BJ (cell line): ENCODE results near the gene IGSF6. TPM values are rescaled to one million over a fixed set of nuclear protein-coding genes. Genes with fewer than 3 reads are reported as not detected.

Experiments used
- CTCF ChIA-PET: fragments of 350-600 bp; formaldehyde crosslinking; extraction: SDS; loops from one replicate; lab custom pipeline; 2021; ENCODE audit warnings: antibody characterized with exemption, inconsistent platforms; lab: Yijun Ruan, JAX
- POLR2A ChIA-PET: fragments of 300-600 bp; sonication (Branson Sonifier 250); formaldehyde crosslinking; extraction: SDS; loops from one replicate; lab custom pipeline; 2021; ENCODE audit warnings: antibody characterized with exemption; lab: Charles Lee
- DNase-seq: peaks from one replicate; pipeline ENCODE4 v3.0.0-alpha.2; 2011; ENCODE audit warnings: low read depth
- H3K27me3 ChIP-seq: 2 replicates; pipeline ENCODE4 v1.6.0; 2011; ENCODE audit warnings: low read length; ENCODE audit not compliant: control insufficient read depth, insufficient read depth
- H3K36me3 ChIP-seq: 2 replicates; pipeline ENCODE4 v1.5.1; 2011; ENCODE audit warnings: low read length; ENCODE audit not compliant: control insufficient read depth, insufficient read depth
- H3K4me3 ChIP-seq: 2 replicates; pipeline ENCODE4 v1.5.1; 2011; ENCODE audit warnings: low read depth, mild to moderate bottlenecking, control low read depth, low read length
- polyA plus RNA-seq: library from polyadenylated mRNA; depleted of rRNA; stranded (reverse); fragments of >200 nt; gene quantifications from 2 replicates; pipeline ENCODE4 v1.2.3, GENCODE V29; 2011
- TF ChIP-seq, protein P1 (sequence below): IDR thresholded peaks from 2 replicates; pipeline ENCODE4 v1.5.1; 2011; ENCODE audit warnings: low read depth, mild to moderate bottlenecking, control low read depth, inconsistent platforms, low read length, moderate library complexity; ENCODE audit not compliant: insufficient read depth

IGSF6 gene
- polyA plus RNA-seq, 1 experiment: not detected

- Histone ChIP-seq H3K27me3 (no peaks in the 10 kb centered on the region), H3K36me3 (no peaks in the 10 kb centered on the region), H3K4me3 (no peak overlapping the region)
- CTCF ChIA-PET: interaction anchor here (1.2 kb wide), 1 partner anchor 29 kb away, joined by 4 read pairs; no protein-coding TSS in a partner anchor
- DNase-seq: no peak
- POLR2A ChIA-PET: no interaction called here
- TF ChIP-seq, protein P1, sequence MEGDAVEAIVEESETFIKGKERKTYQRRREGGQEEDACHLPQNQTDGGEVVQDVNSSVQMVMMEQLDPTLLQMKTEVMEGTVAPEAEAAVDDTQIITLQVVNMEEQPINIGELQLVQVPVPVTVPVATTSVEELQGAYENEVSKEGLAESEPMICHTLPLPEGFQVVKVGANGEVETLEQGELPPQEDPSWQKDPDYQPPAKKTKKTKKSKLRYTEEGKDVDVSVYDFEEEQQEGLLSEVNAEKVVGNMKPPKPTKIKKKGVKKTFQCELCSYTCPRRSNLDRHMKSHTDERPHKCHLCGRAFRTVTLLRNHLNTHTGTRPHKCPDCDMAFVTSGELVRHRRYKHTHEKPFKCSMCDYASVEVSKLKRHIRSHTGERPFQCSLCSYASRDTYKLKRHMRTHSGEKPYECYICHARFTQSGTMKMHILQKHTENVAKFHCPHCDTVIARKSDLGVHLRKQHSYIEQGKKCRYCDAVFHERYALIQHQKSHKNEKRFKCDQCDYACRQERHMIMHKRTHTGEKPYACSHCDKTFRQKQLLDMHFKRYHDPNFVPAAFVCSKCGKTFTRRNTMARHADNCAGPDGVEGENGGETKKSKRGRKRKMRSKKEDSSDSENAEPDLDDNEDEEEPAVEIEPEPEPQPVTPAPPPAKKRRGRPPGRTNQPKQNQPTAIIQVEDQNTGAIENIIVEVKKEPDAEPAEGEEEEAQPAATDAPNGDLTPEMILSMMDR: no peak
These were observed 39.0 kb downstream of the IGSF6 start for GRCh38 chr16:21613361-21613760.

GRCh38 chr16:21611556-21612384, 40.6 kb downstream of the IGSF6 start:
- TF ChIP-seq, protein P1: no peak
- no peaks in the 10 kb centered on the region for H3K36me3 ChIP-seq
- no peaks in the 10 kb centered on the region for H3K27me3 ChIP-seq
- ChIA-PET CTCF (interaction anchor here (0.6 to 1.5 kb wide), 3 partner anchors 8 to 20 kb away, joined by 4 to 6 read pairs (median 5); no protein-coding TSS in a partner anchor), POLR2A (no interaction called here)
- no peak for DNase-seq
- H3K4me3 ChIP-seq: no peak overlapping the region

DNA sequence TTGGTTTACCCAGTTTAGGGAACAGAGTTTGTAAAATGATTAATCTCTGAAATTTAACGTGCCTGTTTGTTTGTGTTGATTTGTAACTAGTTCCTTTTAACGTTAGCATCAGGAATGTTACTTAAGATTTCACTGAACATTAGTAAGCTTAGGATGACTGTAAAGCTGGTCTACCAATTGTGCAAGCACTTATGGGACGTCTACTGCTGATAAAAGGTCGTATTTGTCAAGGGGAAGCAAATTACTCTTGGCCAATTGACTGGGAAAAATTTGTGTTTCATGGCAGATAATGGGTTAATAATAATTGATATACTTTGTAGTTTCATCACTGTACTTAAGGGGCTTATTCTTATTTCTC, 41.2 kb downstream of the IGSF6 start:
- Histone ChIP-seq H3K27me3 (no peaks in the 10 kb centered on the region), H3K36me3 (no peaks in the 10 kb centered on the region), H3K4me3 (no peak overlapping the region)
- ChIA-PET POLR2A (no interaction called here), CTCF (interaction anchor here (0.6 to 1.5 kb wide), 3 partner anchors 9 to 20 kb away, joined by 4 to 6 read pairs (median 5); no protein-coding TSS in a partner anchor)
- DNase-seq: no peak
- TF ChIP-seq, protein P1: no peak

GRCh38 chr16:21610766-21611165, 41.6 kb downstream of the IGSF6 start:
- H3K27me3 ChIP-seq: no peaks in the 10 kb centered on the region
- no peaks in the 10 kb centered on the region for H3K36me3 ChIP-seq
- TF ChIP-seq, protein P1: no peak
- DNase-seq: no peak
- POLR2A ChIA-PET: no interaction called here
- H3K4me3 ChIP-seq: no peak overlapping the region
- CTCF ChIA-PET: interaction anchor here (1.1 to 1.4 kb wide), 2 partner anchors 14 to 26 kb away, joined by 3 to 5 read pairs; no protein-coding TSS in a partner anchor

- ChIA-PET CTCF (interaction anchor here (1.1 kb wide), 1 partner anchor 26 kb away, joined by 3 read pairs; no protein-coding TSS in a partner anchor), POLR2A (no interaction called here)
- DNase-seq: no peak
- Histone ChIP-seq H3K36me3 (no peaks in the 10 kb centered on the region), H3K27me3 (no peaks in the 10 kb centered on the region), H3K4me3 (no peak overlapping the region)
- TF ChIP-seq, protein P1: no peak
These were observed 42.3 kb downstream of the IGSF6 start for GRCh38 chr16:21610006-21610544.
